ENCODE data around the gene CFAP97D1.

The CFAP97D1 gene

DNA sequence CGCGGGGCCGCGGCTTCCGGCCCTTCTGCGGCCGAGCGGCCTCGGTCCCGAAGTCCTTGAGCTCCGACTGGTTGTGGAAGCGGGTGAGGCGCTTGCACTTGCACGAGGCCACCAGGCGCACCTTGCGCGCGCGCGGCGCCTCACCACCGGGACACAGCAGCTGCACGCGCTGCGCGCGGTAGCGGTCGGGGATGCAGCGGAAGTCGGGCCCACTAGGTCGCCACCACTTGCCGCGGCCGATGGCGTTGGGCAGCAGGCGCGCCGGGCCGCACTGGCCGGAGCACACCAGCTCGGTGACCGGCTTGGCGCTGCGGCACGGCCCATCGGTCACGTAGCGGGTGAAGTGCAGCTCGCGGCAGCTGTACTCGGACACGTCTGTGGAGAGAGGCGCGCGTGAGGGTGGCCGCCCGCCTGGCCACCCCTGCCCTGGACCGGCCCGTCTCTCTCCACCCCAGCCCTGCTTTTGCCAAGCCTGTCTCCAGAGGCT lies 24.8 kb upstream of the CFAP97D1 start:
- POLR2A ChIA-PET = no interaction called here
- CTCF ChIA-PET = interaction anchor here (0.6 to 6.9 kb wide), 3 partner anchors 11 to 201 kb away, joined by 3 to 132 read pairs (median 30); no protein-coding TSS in a partner anchor

DNA sequence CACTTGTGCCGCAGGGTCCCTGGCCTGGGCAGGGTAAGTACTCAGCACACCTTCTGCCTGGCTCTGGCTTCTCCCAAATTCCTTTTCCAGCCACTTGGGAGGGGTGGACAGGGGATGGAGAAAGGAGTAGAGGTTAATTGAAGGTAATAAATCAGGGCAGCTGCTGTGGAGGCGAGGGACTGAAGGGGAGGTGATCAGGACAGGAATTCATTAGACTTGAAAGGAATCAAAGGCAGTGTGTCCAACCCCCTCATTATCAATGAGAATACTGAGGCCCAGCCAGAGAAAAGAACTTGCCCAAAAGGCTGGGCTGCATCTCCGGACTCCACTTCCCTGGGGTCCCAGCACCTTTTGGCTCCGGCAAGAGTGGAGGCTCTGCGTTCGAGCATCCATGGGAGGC lies 24.0 kb upstream of the CFAP97D1 start:
- Histone ChIP-seq H3K4me1 (ENCODE audit: control insufficient read depth, insufficient read depth, low read length) (peaks cover 5% of the 10 kb centered on the region; the same call in 1 of the 2 replicates), H3K36me3 (ENCODE audit: control insufficient read depth in 2 of 2, insufficient read depth in 1 of 2, low read length in 2 of 2) (no peaks in the 10 kb centered on the region), H3K9me3 (ENCODE audit: control insufficient read depth, insufficient read depth, low read depth, low read length) (no peaks in the 10 kb centered on the region), H3K27ac (ENCODE audit: extremely low read depth, low read depth, low read length) (no peak overlapping the region), H3K4me3 (ENCODE audit: low read depth, low read length) (no peak overlapping the region)
- CTCF ChIA-PET = interaction anchor here (0.6 to 6.9 kb wide), 3 partner anchors 11 to 201 kb away, joined by 3 to 132 read pairs (median 30); no protein-coding TSS in a partner anchor
- POLR2A ChIA-PET = no interaction called here
- TF ChIP-seq GLIS1 (tag by site-specific recombination; IDR thresholded peaks at IDR 0.05) = no peak
- no peak for TF ChIP-seq ZNF114 (tag by site-specific recombination; IDR thresholded peaks at IDR 0.05)
- no peak for TF ChIP-seq ZNF677 (tag by site-specific recombination; IDR thresholded peaks at IDR 0.05)
- TF ChIP-seq ZNF274 (IDR thresholded peaks at IDR 0.05; ENCODE audit: low read length) = no peak
- TF ChIP-seq ZNF274 (tag by site-specific recombination; IDR thresholded peaks at IDR 0.05; ENCODE audit: borderline replicate concordance) = no peak
- TF ChIP-seq, protein P1, sequence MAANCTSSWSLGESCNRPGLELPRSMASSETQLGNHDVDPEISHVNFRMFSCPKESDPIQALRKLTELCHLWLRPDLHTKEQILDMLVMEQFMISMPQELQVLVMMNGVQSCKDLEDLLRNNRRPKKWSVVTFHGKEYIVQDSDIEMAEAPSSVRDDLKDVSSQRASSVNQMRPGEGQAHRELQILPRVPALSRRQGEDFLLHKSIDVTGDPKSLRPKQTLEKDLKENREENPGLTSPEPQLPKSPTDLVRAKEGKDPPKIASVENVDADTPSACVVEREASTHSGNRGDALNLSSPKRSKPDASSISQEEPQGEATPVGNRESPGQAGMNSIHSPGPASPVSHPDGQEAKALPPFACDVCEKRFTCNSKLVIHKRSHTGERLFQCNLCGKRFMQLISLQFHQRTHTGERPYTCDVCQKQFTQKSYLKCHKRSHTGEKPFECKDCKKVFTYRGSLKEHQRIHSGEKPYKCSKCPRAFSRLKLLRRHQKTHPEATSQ (tag by site-specific recombination; IDR thresholded peaks at IDR 0.05) = no peak
- TF ChIP-seq ZNF223 (tag by site-specific recombination; IDR thresholded peaks at IDR 0.05) = no peak
- TF ChIP-seq ZNF629 (tag by site-specific recombination; IDR thresholded peaks at IDR 0.05) = no peak
- TF ChIP-seq ZNF433 (tag by site-specific recombination; IDR thresholded peaks at IDR 0.05; ENCODE audit: low read depth) = no peak
- TF ChIP-seq ZBTB21 (tag by site-specific recombination; IDR thresholded peaks at IDR 0.05) = no peak
- TF ChIP-seq, protein P2, sequence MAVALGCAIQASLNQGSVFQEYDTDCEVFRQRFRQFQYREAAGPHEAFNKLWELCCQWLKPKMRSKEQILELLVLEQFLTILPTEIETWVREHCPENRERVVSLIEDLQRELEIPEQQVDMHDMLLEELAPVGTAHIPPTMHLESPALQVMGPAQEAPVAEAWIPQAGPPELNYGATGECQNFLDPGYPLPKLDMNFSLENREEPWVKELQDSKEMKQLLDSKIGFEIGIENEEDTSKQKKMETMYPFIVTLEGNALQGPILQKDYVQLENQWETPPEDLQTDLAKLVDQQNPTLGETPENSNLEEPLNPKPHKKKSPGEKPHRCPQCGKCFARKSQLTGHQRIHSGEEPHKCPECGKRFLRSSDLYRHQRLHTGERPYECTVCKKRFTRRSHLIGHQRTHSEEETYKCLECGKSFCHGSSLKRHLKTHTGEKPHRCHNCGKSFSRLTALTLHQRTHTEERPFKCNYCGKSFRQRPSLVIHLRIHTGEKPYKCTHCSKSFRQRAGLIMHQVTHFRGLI (tag by site-specific recombination; IDR thresholded peaks at IDR 0.05) = no peak

More for the DNA sequence above, 24.8 kb upstream of the CFAP97D1 start:
- H3K4me1 ChIP-seq (ENCODE audit: control insufficient read depth, insufficient read depth, low read length) = peaks cover 5% of the 10 kb centered on the region; the same call in 1 of the 2 replicates
- TF ChIP-seq ZNF571 (tag by site-specific recombination; IDR thresholded peaks at IDR 0.05) (no peak), ZNF514 (tag by site-specific recombination; IDR thresholded peaks at IDR 0.05) (no peak), MEIS1 (CRISPR knock-in tag; IDR thresholded peaks at IDR 0.05; ENCODE audit: borderline replicate concordance) (no peak), ZNF530 (tag by site-specific recombination; IDR thresholded peaks at IDR 0.05; ENCODE audit: low read depth) (no peak)
- TF ChIP-seq, protein P3, sequence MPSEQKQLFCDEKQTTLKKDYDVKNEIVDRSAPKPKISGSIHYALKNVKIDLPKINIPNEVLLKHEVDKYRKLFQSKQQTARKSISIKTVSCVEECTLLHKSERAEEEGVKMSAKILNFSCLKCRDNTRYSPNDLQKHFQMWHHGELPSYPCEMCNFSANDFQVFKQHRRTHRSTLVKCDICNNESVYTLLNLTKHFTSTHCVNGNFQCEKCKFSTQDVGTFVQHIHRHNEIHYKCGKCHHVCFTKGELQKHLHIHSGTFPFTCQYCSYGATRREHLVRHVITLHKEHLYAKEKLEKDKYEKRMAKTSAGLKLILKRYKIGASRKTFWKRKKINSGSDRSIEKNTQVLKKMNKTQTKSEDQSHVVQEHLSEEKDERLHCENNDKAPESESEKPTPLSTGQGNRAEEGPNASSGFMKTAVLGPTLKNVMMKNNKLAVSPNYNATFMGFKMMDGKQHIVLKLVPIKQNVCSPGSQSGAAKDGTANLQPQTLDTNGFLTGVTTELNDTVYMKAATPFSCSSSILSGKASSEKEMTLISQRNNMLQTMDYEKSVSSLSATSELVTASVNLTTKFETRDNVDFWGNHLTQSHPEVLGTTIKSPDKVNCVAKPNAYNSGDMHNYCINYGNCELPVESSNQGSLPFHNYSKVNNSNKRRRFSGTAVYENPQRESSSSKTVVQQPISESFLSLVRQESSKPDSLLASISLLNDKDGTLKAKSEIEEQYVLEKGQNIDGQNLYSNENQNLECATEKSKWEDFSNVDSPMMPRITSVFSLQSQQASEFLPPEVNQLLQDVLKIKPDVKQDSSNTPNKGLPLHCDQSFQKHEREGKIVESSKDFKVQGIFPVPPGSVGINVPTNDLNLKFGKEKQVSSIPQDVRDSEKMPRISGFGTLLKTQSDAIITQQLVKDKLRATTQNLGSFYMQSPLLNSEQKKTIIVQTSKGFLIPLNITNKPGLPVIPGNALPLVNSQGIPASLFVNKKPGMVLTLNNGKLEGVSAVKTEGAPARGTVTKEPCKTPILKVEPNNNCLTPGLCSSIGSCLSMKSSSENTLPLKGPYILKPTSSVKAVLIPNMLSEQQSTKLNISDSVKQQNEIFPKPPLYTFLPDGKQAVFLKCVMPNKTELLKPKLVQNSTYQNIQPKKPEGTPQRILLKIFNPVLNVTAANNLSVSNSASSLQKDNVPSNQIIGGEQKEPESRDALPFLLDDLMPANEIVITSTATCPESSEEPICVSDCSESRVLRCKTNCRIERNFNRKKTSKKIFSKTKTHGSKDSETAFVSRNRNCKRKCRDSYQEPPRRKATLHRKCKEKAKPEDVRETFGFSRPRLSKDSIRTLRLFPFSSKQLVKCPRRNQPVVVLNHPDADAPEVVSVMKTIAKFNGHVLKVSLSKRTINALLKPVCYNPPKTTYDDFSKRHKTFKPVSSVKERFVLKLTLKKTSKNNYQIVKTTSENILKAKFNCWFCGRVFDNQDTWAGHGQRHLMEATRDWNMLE (tag by site-specific recombination; conservative IDR thresholded peaks at IDR 0.05; ENCODE audit: low read depth) = no peak
- TF ChIP-seq, protein P4, sequence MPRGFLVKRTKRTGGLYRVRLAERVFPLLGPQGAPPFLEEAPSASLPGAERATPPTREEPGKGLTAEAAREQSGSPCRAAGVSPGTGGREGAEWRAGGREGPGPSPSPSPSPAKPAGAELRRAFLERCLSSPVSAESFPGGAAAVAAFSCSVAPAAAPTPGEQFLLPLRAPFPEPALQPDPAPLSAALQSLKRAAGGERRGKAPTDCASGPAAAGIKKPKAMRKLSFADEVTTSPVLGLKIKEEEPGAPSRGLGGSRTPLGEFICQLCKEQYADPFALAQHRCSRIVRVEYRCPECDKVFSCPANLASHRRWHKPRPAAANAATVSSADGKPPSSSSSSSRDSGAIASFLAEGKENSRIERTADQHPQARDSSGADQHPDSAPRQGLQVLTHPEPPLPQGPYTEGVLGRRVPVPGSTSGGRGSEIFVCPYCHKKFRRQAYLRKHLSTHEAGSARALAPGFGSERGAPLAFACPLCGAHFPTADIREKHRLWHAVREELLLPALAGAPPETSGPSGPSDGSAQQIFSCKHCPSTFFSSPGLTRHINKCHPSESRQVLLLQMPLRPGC (tag by site-specific recombination; IDR thresholded peaks at IDR 0.05) = no peak
- H3K36me3 ChIP-seq (ENCODE audit: control insufficient read depth in 2 of 2, insufficient read depth in 1 of 2, low read length in 2 of 2) = no peaks in the 10 kb centered on the region
- H3K9me3 ChIP-seq (ENCODE audit: control insufficient read depth, insufficient read depth, low read depth, low read length) = no peaks in the 10 kb centered on the region
- H3K4me3 ChIP-seq (ENCODE audit: low read depth, low read length) = no peak overlapping the region
- H3K27ac ChIP-seq (ENCODE audit: extremely low read depth, low read depth, low read length) = no peak overlapping the region

All from HEK293 (cell line).